SK-N-MC (cell line): Measurements from ENCODE around the gene FUT3.

ENCODE experiments used
- DNase-seq: peaks from one replicate; pipeline ENCODE4 v3.0.0-alpha.2; 2011; ENCODE audit warnings: low read depth, low spot score
- H3K27ac ChIP-seq: fragments of 200-600 bp; sonication (generic); 2 replicates; pipeline ENCODE4 v1.5.1; 2016; ENCODE audit warnings: mixed run types
- H3K36me3 ChIP-seq: fragments of 200-600 bp; sonication (generic); 2 replicates; pipeline ENCODE4 v1.6.1; 2017; ENCODE audit warnings: antibody characterized with exemption, low read length, mixed read lengths; ENCODE audit not compliant: insufficient read depth
- H3K4me3 ChIP-seq: fragments of 200-600 bp; sonication (generic); 2 replicates; pipeline ENCODE4 v1.5.1; 2016
- H3K9ac ChIP-seq: fragments of 200-600 bp; sonication (generic); 2 replicates; pipeline ENCODE4 v1.8.0; 2017; ENCODE audit warnings: mixed run types, mixed read lengths; ENCODE audit not compliant: insufficient read length
- H3K9me3 ChIP-seq: fragments of 200-600 bp; sonication (generic); 2 replicates; pipeline ENCODE4 v1.6.1; 2017; ENCODE audit warnings: low read depth, mild to moderate bottlenecking, antibody characterized with exemption, low read length, moderate library complexity, mixed read lengths
- EZH2 ChIP-seq: fragments of 200-600 bp; sonication (generic); IDR thresholded peaks from one replicate; pipeline ENCODE4 v1.6.1; 2017; ENCODE audit warnings: antibody characterized with exemption
- FOXP2 ChIP-seq: optimal IDR thresholded peaks from 2 replicates; pipeline ENCODE3; 2011; ENCODE audit warnings: mild to moderate bottlenecking, moderate library complexity; ENCODE audit not compliant: insufficient read depth; ENCODE audit errors: extremely low read length, control extremely low read depth
- POLR2AphosphoS5 ChIP-seq: IDR thresholded peaks from 2 replicates; pipeline ENCODE4 v1.6.1; 2012; ENCODE audit warnings: mild to moderate bottlenecking, low read depth, low read length, borderline replicate concordance

The FUT3 gene

GRCh38 chr19:5821521-5822180, 29.6 kb downstream of the FUT3 start:
- H3K9ac ChIP-seq, result no peak overlapping the region
- H3K36me3 ChIP-seq, result no peaks in the 10 kb centered on the region
- H3K27ac ChIP-seq, result no peak overlapping the region
- no peak for TF ChIP-seq FOXP2
- TF ChIP-seq EZH2, result no peak
- TF ChIP-seq POLR2AphosphoS5, result no peak
- DNase-seq, result no peak
- no peaks in the 10 kb centered on the region for H3K9me3 ChIP-seq
- H3K4me3 ChIP-seq, result no peak overlapping the region

DNA sequence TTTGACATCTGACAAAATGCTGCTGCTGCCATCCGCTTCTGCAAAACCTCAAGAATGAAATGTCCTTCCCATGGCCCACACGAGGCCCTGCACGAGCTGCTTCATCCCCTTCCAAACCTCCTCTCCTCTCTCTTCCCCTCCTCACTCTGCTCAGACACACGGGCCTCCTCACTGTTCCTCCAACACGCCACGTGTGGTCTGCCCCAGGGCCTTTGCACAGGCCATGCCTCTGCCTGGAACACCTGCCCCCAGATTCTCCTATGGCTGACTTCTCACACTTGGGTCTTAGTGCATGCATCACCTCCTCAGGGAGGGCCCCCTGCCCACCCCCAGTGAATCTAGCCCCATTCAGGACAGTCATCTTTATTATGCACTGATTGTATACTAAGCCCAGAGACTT, 30.5 kb downstream of the FUT3 start:
- no peaks in the 10 kb centered on the region for H3K9me3 ChIP-seq
- H3K9ac ChIP-seq, result no peak overlapping the region
- no peak for DNase-seq
- H3K36me3 ChIP-seq, result no peaks in the 10 kb centered on the region
- no peak overlapping the region for H3K27ac ChIP-seq
- TF ChIP-seq POLR2AphosphoS5, result no peak
- no peak for TF ChIP-seq FOXP2
- TF ChIP-seq EZH2, result no peak
- H3K4me3 ChIP-seq, result no peak overlapping the region

- Histone ChIP-seq H3K27ac (no peak overlapping the region), H3K9me3 (no peaks in the 10 kb centered on the region), H3K9ac (no peak overlapping the region), H3K36me3 (no peaks in the 10 kb centered on the region), H3K4me3 (no peak overlapping the region)
- no peak for DNase-seq
- TF ChIP-seq FOXP2, result no peak
These were observed 32.7 kb downstream of the FUT3 start for GRCh38 chr19:5818594-5818993.

DNA sequence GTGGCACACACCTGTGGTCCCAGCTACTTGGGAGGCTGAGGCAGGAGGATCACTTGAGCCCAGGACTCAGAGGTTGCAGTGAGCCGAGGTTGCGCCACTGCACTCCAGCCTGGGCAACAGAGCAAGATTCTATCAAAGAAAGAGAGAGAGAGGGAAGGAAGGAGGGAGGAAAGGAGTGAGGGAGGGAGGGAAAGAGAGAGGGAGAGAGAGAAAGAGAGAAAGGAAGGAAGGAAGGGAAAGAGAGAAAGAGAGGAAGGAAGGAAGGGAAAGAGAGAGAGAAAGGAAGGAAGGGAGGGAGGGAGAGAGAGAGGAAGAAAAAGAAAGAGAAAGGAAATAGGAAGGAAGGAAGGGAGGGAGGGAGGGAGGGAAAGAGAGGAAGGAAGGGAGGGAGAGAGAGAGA, 34.0 kb downstream of the FUT3 start:
- Histone ChIP-seq H3K36me3 (no peaks in the 10 kb centered on the region), H3K27ac (no peak overlapping the region), H3K9me3 (no peaks in the 10 kb centered on the region), H3K4me3 (no peak overlapping the region), H3K9ac (no peak overlapping the region)
- TF ChIP-seq FOXP2, result no peak
- no peak for TF ChIP-seq EZH2
- TF ChIP-seq POLR2AphosphoS5, result no peak
- no peak for DNase-seq

DNA sequence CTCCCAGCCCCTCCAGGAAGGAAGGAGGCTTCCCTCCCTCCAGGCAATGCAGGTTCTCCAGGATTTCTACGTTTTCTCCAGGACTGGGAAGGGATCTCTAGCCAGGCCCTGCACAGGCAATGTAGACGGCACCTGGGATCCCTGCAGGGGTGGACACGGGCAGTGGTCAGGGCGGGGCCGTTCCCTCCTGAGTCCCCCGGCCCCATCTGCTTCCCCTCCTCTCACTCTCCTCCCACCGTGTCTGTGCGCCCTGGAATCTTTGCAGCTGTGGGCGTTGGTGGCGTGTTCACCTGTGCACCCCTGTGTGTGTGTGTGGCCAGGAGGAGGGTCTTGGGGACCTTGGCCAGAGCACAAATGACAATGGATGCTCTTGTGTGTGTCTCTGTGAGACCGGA, 36.4 kb downstream of the FUT3 start:
- TF ChIP-seq POLR2AphosphoS5 (no peak), FOXP2 (no peak), EZH2 (no peak)
- Histone ChIP-seq H3K36me3 (no peaks in the 10 kb centered on the region), H3K9me3 (no peaks in the 10 kb centered on the region), H3K27ac (no peak overlapping the region), H3K4me3 (no peak overlapping the region), H3K9ac (no peak overlapping the region)
- no peak for DNase-seq

GRCh38 chr19:5814123-5814851, 37.0 kb downstream of the FUT3 start:
- H3K9me3 ChIP-seq, result no peaks in the 10 kb centered on the region
- TF ChIP-seq POLR2AphosphoS5 (no peak), EZH2 (no peak), FOXP2 (no peak)
- no peak overlapping the region for H3K9ac ChIP-seq
- H3K27ac ChIP-seq, result no peak overlapping the region
- DNase-seq, result no peak
- H3K36me3 ChIP-seq, result no peaks in the 10 kb centered on the region
- H3K4me3 ChIP-seq, result no peak overlapping the region

DNA sequence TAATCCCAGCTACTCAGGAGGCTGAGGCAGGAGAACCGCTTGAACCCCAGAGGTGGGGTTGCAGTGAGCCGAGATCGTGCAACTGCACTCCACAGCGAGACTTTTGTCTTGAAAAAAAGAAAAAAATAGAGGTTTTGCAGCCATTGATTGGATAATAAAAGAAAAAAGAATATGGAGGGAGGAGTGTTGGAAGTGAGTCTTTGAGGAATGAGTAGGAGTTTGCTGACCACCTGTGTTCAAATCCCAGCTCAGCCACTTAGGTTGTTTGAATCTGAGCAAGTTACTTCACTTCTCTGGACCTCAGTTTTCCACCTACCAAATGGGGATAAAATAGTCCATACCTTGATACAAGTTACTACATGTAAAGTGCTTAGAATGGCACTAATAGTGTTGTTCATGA, 40.1 kb downstream of the FUT3 start:
- TF ChIP-seq POLR2AphosphoS5 (no peak), FOXP2 (no peak), EZH2 (no peak)

GRCh38 chr19:5809469-5809868, 41.8 kb downstream of the FUT3 start:
- Histone ChIP-seq H3K36me3 (no peaks in the 10 kb centered on the region), H3K27ac (no peak overlapping the region), H3K9me3 (no peaks in the 10 kb centered on the region), H3K9ac (no peak overlapping the region), H3K4me3 (no peak overlapping the region)
- no peak for DNase-seq
- TF ChIP-seq POLR2AphosphoS5, result no peak

More for the DNA sequence above, 40.1 kb downstream of the FUT3 start:
- Histone ChIP-seq H3K9ac (no peak overlapping the region), H3K4me3 (no peak overlapping the region), H3K36me3 (no peaks in the 10 kb centered on the region), H3K9me3 (no peaks in the 10 kb centered on the region), H3K27ac (no peak overlapping the region)
- no peak for DNase-seq

- DNase-seq, result no peak
- H3K27ac ChIP-seq, result no peak overlapping the region
- TF ChIP-seq FOXP2 (no peak), POLR2AphosphoS5 (no peak), EZH2 (no peak)
These were observed 42.2 kb downstream of the FUT3 start for GRCh38 chr19:5809053-5809452.

More at GRCh38 chr19:5809053-5809452, 42.2 kb downstream of the FUT3 start:
- H3K9me3 ChIP-seq, result no peaks in the 10 kb centered on the region
- H3K4me3 ChIP-seq, result no peak overlapping the region
- no peak overlapping the region for H3K9ac ChIP-seq
- no peaks in the 10 kb centered on the region for H3K36me3 ChIP-seq
